HUES64 (cell line): ENCODE data around the gene MLLT3.

Experiments
- H3K27ac ChIP-seq: 2 replicates; pipeline ENCODE4 v1.7.0; 2013; ENCODE audit warnings: low read depth, low read length, inconsistent platforms
- H3K27me3 ChIP-seq: 2 replicates; pipeline ENCODE4 v1.6.1; 2013; ENCODE audit warnings: mild to moderate bottlenecking, low read length; ENCODE audit not compliant: insufficient read depth
- H3K36me3 ChIP-seq: 2 replicates; pipeline ENCODE4 v1.6.1; 2013; ENCODE audit warnings: mild to moderate bottlenecking, low read length; ENCODE audit not compliant: insufficient read depth
- H3K4me1 ChIP-seq: 2 replicates; pipeline ENCODE4 v1.6.1; 2013; ENCODE audit warnings: mild to moderate bottlenecking, low read length, moderate library complexity; ENCODE audit not compliant: insufficient read depth
- H3K4me3 ChIP-seq: 2 replicates; pipeline ENCODE4 v1.5.1; 2013; ENCODE audit warnings: mild to moderate bottlenecking, low read length, moderate library complexity
- H3K9ac ChIP-seq: 2 replicates; pipeline ENCODE4 v1.6.1; 2013; ENCODE audit warnings: mild to moderate bottlenecking, low read depth, low read length
- H3K9me3 ChIP-seq: 2 replicates; pipeline ENCODE4 v1.6.1; 2013; ENCODE audit warnings: low read depth, low read length; ENCODE audit not compliant: insufficient read depth
- WGBS: fragments of 150-250, 120-280 bp; methylation state at CpG from one replicate; pipeline ENCODE4 v1.1.7; 2013; ENCODE audit warnings: missing lambda C conversion rate; 5-methylcytosine and 5-hydroxymethylcytosine counted together

Gene MLLT3

DNA sequence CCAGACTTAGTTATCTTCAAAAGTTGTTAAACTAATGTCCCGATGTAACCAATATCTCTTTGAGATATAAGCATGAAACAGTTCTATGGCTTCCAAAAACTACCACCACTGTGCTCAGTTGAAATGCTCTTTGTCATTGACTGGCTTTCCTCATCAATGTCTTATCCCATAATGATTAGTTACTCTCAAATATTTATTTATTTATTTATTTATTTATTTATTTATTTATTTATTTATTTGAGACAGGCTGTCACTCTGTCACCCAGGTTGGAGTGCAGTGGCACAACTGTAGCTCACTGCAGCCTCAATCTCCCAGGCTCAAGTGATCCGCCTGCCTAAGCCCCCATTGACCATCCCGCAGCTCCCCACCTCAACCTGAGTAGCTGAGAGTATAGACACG, 28.0 kb upstream of the MLLT3 start:
- Histone ChIP-seq H3K36me3 (no peaks in the 10 kb centered on the region), H3K27ac (no peak overlapping the region), H3K4me3 (no peak overlapping the region), H3K27me3 (no peaks in the 10 kb centered on the region), H3K9ac (no peak overlapping the region), H3K4me1 (no peaks in the 10 kb centered on the region), H3K9me3 (no peaks in the 10 kb centered on the region)
- WGBS: 93% methylated on average over 4 of the region's 4 CpGs

GRCh38 chr9:20649381-20649780, 27.1 kb upstream of the MLLT3 start:
- Histone ChIP-seq H3K9me3 (no peaks in the 10 kb centered on the region), H3K27ac (no peak overlapping the region), H3K36me3 (no peaks in the 10 kb centered on the region), H3K4me3 (no peak overlapping the region), H3K9ac (no peak overlapping the region), H3K4me1 (no peaks in the 10 kb centered on the region), H3K27me3 (no peaks in the 10 kb centered on the region)
- WGBS: no CpG with 5 or more reads among the region's 1 CpG

- Histone ChIP-seq H3K4me3 (no peak overlapping the region), H3K9me3 (no peaks in the 10 kb centered on the region), H3K27ac (no peak overlapping the region), H3K27me3 (no peaks in the 10 kb centered on the region), H3K36me3 (no peaks in the 10 kb centered on the region), H3K9ac (no peak overlapping the region), H3K4me1 (no peaks in the 10 kb centered on the region)
- WGBS: 98% methylated on average over 4 of the region's 4 CpGs
Observed at GRCh38 chr9:20646656-20647055, 24.4 kb upstream of the MLLT3 start.

GRCh38 chr9:20643660-20644059, 21.4 kb upstream of the MLLT3 start:
- no peaks in the 10 kb centered on the region for H3K27me3 ChIP-seq
- 88% methylated on average over 3 of the region's 3 CpGs for WGBS
- no peak overlapping the region for H3K4me3 ChIP-seq
- H3K36me3 ChIP-seq: no peaks in the 10 kb centered on the region
- no peak overlapping the region for H3K9ac ChIP-seq
- H3K4me1 ChIP-seq: no peaks in the 10 kb centered on the region
- no peaks in the 10 kb centered on the region for H3K9me3 ChIP-seq
- no peak overlapping the region for H3K27ac ChIP-seq

- Histone ChIP-seq H3K27ac (no peak overlapping the region), H3K27me3 (no peaks in the 10 kb centered on the region), H3K36me3 (no peaks in the 10 kb centered on the region), H3K9me3 (no peaks in the 10 kb centered on the region), H3K4me1 (peaks cover 7% of the 10 kb centered on the region), H3K4me3 (no peak overlapping the region), H3K9ac (no peak overlapping the region)
- no CpG with 5 or more reads among the region's 1 CpG for WGBS
Observed at GRCh38 chr9:20642045-20642444, 19.7 kb upstream of the MLLT3 start.

GRCh38 chr9:20640331-20641187, 18.3 kb upstream of the MLLT3 start:
- Histone ChIP-seq H3K9ac (no peak overlapping the region), H3K4me1 (peaks cover 18% of the 10 kb centered on the region), H3K27ac (no peak overlapping the region)

DNA sequence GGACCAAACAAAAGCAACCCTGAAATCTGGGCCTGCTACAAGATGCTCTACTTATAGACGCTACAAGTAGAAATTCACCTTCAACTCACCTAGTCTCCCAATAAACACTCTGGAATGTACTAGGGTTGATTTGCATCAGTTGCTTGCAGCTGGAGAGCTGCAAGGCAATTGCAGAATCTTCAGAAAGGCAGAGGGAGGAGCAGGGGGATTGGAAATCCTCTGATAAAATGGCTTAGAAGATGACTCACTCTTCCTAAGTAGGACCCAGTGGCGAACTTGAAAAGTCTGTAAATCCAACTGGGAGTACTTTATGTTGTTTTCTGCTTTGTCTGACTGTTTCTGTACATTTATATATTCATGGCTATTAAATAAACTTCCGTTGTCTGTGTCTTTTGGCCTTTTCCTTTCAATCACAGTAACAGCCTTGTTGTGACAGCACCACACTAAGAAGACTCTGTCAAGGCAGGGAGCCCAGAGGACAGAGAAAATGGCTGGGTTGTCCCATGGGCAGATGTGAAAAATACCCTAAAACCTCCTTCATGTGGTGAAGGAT, 14.7 kb upstream of the MLLT3 start:
- Histone ChIP-seq H3K9me3 (no peaks in the 10 kb centered on the region), H3K9ac (no peak overlapping the region), H3K4me1 (peaks cover 28% of the 10 kb centered on the region), H3K27ac (no peak overlapping the region), H3K27me3 (no peaks in the 10 kb centered on the region), H3K36me3 (no peaks in the 10 kb centered on the region), H3K4me3 (no peak overlapping the region)
- 53% methylated on average over 3 of the region's 3 CpGs for WGBS

More at GRCh38 chr9:20640331-20641187, 18.3 kb upstream of the MLLT3 start:
- Histone ChIP-seq H3K36me3 (no peaks in the 10 kb centered on the region), H3K27me3 (no peaks in the 10 kb centered on the region), H3K4me3 (no peak overlapping the region), H3K9me3 (no peaks in the 10 kb centered on the region)
- 91% methylated on average over 7 of the region's 7 CpGs for WGBS

DNA sequence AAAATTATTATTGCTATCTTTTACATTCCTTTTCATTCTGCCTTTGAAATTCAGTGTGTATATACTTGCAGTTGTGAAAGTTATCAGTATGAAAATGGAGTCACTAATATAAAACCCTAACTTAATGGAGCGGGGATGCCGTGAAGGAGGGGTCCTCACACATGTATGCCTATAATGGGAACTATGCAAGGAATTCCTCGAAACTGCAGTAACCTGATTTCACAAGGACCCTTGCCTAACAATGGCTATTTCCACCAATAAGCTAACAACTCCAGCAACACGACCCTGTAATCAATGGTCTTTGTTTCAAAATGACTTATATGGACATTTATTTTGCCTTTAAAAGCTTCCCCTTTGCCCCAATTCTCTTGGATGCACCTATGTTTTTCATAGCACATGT, 12.6 kb upstream of the MLLT3 start:
- WGBS: 43% methylated on average over 2 of the region's 4 CpGs
- Histone ChIP-seq H3K4me1 (peaks cover 28% of the 10 kb centered on the region), H3K9ac (no peak overlapping the region), H3K27me3 (no peaks in the 10 kb centered on the region), H3K4me3 (no peak overlapping the region), H3K36me3 (no peaks in the 10 kb centered on the region), H3K9me3 (no peaks in the 10 kb centered on the region), H3K27ac (peak overlapping the region; percentile 34; the same call in 1 of the 2 replicates)

DNA sequence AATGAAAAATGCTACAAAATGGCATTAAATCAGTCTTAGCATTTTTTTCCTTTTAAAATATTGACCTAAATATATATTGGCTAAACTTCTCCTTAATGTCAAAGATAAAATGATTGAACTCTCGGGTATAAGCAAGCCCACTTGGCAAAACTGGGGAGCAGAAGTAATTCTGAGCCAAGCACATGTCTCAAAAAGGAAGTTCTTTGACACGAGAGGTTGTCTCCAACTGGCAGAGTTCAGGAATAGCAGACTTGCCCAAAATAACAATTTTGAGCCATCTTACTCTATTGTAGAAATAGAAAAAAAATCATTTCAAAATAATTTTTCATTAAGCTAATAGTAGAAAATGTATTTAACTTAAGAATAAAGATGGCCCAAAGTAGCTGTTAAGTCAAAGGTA, 10.4 kb upstream of the MLLT3 start:
- Histone ChIP-seq H3K9ac (no peak overlapping the region), H3K4me1 (peaks cover 28% of the 10 kb centered on the region), H3K27me3 (no peaks in the 10 kb centered on the region), H3K36me3 (no peaks in the 10 kb centered on the region), H3K27ac (no peak overlapping the region), H3K4me3 (no peak overlapping the region), H3K9me3 (no peaks in the 10 kb centered on the region)
- 81% methylated on average over 2 of the region's 2 CpGs for WGBS

GRCh38 chr9:20630241-20630943, 8.1 kb upstream of the MLLT3 start:
- peaks cover 9% of the 10 kb centered on the region for H3K4me1 ChIP-seq
- H3K36me3 ChIP-seq: no peaks in the 10 kb centered on the region
- no peak overlapping the region for H3K4me3 ChIP-seq
- no peak overlapping the region for H3K9ac ChIP-seq
- no peaks in the 10 kb centered on the region for H3K27me3 ChIP-seq
- WGBS: 91% methylated on average over 3 of the region's 4 CpGs
- H3K9me3 ChIP-seq: no peaks in the 10 kb centered on the region
- no peak overlapping the region for H3K27ac ChIP-seq

- Histone ChIP-seq H3K27me3 (peaks cover 43% of the 10 kb centered on the region), H3K4me3 (peak overlapping the region; percentile 91), H3K4me1 (peaks cover 13% of the 10 kb centered on the region), H3K36me3 (no peaks in the 10 kb centered on the region), H3K9ac (no peak overlapping the region), H3K9me3 (no peaks in the 10 kb centered on the region), H3K27ac (no peak overlapping the region)
- WGBS: 70% methylated on average over 2 of the region's 2 CpGs
Observed at GRCh38 chr9:20625003-20625349, 2.7 kb upstream of the MLLT3 start.
